Ramos (cell line): Measurements from ENCODE around the gene GALNT18.

Experiments
- in situ Hi-C: fragments of 300-500 bp; cut with MboI; formaldehyde crosslinking; loops from one replicate; pipeline ENCODE4 v1.14.3; 2022; ENCODE audit warnings: low sequenced_read_pairs; ENCODE audit not compliant: unreplicated experiment

Gene GALNT18

DNA sequence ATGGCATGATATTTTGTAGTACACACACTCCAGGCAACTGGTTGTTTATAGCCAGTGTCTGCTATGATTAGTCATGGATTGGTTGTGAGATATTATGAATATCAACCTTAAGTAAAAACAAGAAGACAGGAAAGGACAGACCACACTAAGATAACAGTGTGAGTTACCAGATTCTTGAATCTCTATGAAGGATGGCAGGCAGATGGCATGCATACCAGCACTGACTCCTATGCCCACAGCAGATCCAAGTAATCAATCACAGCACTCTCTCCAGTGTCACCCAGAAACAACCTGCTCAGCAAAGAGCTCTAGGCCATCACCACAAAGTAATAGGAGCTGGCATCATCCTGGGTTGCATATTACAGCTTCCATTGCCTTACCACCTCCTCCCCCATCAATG lies 116.6 kb downstream of the GALNT18 start:
- in situ Hi-C loops: no loop called here

DNA sequence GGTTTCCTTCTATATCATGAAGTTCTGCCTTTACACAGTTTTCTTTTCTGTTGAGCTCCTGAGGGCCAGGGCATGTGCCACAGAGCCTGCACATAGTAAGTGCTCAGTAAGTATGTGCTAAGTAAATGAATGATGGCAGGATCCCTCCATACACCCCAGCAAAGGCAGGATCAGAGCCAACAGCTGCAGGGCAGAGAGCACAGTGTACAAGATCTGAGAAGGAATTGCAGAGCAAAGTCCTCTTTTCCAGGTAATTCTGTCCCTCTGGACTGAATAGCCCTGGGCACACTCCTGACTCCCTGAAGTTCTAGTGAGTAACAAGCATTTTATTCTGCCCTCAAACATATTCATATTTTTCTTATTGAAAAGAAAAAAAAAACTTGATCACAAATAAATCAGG lies 117.7 kb downstream of the GALNT18 start:
- in situ Hi-C loops: no loop called here

DNA sequence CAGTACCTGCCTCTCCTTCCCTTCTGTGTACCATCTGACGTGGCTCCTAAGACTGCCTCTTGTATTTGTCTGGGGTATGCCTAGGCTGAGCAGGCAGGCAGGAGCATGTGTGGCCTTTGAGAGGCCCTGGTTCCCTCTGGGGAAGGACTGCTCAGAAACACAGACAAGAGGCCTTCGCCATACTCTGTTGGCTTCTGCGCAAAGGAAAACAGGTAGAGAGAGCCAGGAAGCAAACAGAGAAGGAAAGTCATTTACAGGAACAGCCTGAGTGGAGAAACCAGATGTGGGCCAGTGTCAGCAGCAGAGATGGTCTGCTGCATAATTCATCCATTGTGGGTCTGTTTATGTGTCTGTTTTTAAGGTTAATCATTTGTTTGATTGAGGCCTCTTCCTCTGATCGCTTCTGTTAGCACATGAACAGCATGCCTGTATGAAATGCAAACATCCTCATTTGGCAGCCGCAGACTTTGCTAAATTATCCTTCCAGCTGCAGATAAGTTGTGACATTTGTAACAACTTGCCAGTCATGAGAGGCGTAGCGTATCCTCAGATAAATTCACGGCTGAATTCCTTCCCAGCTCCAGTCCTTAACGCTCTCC lies 119.4 kb downstream of the GALNT18 start:
- in situ Hi-C loops: no loop called here

DNA sequence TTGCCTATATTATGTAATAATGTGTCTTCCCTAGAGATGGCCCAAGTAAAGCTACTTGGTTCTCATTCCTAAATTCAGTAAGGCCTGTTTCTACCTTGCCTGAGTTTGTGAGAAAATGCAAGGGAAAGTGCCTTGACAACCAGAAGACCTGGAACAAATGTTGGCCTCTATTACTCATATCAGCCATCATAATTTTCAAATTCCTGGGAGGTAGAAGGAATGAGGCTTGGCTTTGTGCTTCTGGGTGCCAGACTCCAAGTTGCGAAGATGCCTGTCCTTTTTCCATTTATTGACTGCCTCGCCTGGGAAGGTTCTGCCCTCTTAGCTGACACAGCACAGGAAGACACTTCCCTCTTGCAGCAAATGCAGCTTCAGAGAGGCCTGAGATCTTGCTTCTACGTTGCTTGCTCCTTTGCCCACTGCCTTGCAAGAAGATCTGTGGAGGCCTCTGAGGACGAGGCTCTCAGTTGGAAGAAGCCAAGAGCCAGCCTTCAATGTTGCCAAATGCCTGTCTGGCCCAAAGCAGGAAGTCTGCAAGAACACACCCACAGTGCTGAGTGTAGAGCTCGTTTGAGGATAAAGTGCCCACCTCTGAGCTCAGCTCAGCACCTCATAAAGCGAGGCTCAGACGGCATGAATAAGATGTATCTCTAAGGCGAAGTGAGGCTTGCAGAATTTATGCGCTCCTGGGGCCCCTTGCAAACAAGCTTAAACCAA lies 120.1 kb downstream of the GALNT18 start:
- in situ Hi-C loops: no loop called here

DNA sequence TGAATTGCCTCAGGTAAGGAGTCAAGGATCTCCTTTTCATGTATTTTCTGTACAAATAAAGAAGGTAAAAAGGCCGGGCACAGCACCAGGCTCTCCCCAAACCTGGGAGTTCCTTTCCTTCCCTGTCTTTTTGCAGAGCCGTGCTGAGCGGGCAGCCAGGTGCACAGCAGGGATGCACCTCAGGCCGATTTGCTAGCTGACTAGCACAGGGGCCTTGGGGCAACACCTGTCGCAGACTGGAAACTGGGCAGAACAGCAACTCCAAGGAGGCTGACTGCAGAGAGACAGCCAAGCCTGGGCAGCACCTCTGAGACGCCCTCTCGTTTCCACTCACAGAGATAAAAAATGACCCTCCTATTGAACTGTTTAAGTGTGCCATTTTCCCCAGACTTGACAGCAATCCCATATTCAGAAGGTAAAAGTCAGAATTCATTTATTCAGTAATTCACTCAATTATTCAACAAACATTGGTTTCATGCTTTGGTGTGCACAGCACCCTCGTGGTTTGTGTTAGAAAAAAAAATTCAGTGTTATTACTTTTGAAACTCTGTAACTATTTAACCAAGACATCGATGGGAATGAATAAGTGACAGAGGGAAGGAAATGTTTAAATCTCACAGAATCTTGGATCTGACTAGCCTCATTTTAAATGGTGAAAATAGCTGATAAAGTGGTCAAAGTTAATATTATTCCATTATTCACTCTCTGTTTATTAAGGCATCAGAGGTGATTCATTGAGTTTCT lies 120.9 kb downstream of the GALNT18 start:
- in situ Hi-C loops: no loop called here

DNA sequence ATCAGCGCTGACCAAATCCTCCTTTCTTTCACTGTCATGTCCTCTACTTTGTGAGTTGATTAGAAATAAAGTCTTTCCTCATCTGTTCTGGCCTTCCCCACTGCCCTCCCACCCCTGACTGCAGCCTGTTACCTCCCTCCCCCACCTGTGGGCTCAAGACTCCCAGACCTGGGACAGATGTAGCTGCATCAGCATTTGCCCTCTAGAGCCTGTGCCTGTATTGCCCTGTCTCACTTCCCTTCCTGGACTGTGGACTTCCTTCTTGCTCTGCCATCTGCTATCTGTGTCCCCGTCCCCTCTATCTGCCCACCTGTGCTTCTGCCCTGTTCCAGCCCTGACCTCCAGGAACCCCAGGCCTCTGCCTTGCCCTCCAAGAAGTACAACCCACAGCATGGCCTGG lies 122.5 kb downstream of the GALNT18 start:
- in situ Hi-C loops: no loop called here

DNA sequence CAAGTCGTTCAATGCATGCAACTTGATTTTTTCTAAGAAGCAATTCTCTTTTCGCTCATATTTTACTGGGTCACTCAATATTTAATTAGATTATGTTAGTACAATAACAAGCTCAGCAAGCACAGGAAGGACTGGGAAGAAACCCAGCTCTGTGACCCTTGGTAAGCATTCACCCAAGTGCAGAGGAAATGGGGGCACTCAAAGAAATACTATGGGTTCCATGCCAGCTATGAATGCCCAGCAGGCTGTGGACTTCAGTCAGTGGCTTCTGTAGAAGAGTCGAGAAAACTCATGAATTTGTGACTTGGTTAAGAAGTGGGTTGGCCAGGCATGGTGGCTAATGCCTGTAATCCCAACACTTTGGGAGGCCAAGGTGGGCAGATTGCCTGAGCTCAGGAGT lies 123.6 kb downstream of the GALNT18 start:
- in situ Hi-C loops: no loop called here

DNA sequence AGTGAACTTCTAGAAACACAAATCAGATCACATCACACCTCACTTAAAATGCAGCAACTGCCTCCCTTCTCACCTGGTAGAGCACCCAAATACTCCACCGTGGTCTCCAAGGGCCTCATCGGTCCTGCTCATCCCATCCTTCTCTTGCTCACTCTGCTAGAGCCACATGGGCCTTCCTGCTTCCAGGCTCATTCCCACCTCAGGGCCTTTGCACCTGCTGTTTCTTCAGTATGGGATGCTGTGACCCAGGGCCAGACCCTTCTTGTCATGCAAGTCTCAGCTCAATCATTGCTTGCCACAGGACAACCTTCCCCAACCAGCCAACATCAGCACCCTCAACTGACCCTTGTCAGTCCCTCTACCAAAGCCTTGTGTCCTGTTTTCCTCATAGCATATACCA lies 124.9 kb downstream of the GALNT18 start:
- in situ Hi-C loops: no loop called here

DNA sequence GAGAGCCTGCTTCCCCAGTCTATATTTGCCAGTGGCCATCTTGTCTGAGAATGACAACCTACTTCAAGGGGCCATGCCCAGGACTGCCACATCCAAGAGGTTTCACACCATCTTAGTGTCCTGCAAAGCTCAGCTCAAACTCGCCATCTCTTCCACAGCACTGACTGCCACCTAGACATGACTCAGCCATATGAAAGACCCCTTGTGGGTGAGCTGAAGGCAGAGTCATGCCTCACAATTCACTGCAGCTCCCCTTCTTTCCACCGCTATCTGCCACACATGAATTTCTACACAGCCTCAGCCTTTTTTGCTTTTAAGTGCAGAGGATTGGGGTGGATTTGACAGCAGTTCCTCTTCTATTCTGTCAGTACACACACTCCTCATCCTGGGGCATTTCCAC lies 127.5 kb downstream of the GALNT18 start:
- in situ Hi-C loops: no loop called here

DNA sequence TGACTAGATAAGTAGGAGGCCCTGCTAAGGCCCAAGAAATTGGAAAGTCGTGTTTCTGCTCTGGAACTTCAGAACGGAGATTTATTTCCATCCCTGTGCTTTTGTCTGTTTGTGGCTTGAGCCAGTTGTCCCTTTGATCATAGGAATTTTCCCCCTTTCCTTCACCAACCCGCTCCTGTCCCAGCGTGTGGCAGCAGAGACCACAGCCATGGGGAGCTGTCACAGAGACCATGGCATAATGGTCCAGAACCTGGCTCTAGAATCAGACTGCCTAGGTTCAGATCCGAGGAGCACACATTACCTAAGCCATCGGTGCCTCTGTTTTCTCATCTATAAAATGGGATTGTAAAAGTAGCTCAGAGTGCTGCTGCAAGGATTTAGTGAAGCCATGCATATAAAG lies 128.1 kb downstream of the GALNT18 start:
- in situ Hi-C loops: no loop called here

DNA sequence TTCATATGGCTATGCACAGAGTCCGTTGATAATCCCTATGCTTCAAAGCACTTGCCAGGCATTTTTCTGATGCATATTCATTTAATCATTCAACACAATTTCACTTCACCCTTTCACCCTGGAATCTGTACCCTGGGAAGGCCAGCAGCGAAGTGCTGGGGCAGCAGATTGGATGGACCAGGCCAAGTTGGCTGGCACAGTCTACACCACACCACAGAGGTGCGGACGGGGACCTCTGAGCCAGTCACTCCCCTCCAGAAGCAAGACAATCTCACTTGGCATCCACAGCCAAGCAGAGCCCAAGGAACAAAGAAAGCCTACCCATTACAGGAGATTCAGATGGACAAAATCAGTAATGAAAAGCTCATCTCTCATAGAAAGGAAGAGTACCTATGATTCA lies 130.2 kb downstream of the GALNT18 start:
- in situ Hi-C loops: no loop called here

DNA sequence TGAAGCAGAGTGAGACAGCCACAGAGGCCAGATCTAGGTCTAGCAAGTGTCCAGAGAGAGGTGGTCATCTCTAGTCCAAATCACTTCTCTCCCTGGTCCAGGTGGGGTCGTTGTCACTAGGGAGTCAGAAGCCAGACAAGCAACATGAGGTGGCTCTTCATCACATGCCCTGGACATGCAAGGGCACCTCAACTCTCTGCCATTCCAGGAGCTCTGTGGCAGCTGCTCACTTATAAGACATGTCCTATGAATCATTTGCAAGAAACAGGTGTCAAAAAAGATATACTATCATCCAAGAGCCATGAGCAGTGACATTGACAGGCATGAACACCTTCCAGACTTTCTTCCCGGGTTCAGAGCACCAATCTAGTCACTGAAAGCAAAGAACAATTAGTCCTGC lies 130.8 kb downstream of the GALNT18 start:
- in situ Hi-C loops: no loop called here

DNA sequence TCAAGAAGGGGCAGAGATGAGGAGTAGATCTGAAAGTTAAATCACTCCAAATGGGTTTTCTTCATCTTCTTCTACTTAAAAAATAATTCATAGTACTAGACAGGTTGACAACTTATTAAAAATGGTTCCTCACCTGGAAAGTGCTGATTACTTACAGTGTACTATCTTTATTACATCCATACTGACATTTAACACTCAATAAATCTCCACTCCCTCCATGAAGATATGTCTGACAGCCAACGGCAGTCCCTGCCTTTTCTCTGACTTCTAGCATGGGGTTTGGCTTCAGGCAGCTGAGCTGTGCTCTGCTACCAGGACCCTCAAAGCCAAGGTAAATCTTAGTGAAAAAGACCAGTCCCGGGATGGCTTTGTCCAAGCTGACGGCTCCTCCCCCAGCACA lies 135.4 kb downstream of the GALNT18 start:
- in situ Hi-C loops: no loop called here

DNA sequence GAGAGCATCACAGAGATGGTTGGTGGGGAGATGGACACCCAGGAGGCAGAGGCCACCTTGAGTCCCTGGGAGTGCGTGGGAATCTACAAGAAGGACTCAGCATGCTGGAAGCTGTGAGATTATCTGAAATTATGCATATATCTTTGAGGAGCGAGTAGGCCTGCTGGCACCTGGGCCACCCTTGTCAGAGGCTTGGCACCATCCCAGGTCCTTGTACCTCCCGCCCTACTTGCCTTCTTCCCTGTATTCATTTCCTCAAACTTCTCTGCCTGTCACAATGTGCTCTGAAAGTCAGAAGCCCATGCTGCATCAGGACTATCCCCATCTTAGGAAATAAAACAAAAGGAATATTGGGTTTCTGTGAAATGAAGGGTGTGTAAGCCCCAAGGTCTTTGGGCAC lies 135.8 kb downstream of the GALNT18 start:
- in situ Hi-C loops: no loop called here

DNA sequence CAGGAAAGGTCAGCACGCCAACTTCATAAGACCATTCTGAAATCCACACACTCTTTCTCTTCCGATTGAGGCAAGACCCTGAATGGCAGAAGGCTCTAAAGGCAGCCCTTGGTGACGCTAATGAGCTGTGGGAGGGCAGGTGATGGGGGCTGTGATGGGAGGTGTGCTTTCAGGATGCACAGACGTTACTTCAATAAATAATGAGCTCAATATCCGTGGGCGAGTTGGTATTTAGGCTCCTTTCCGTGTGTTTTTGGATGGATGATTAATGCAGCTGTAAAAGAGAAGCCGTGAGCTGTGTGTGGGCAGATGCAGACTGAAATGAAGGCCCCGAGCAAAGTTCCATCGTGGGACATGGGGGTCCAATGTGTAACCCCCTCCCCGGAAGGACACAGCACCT lies 138.2 kb downstream of the GALNT18 start:
- in situ Hi-C loops: no loop called here

DNA sequence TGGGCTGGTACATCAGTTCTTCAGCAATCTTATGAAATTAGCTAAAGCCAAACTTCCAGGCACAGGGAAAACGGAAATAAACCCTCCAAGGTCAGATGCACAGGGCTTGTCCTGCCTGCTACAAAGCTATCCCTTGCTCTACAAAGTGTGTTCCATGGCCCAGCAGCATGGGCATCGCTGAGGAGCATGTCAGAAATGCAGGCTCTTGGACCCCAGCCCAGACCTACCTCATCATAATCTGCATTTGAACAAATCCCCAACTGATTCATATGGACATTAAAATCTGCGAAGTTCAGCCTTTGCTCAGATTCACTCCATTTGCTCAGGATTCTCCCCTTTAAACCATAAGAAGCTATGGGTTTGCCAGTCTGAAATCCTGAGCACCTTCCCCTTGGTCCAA lies 139.1 kb downstream of the GALNT18 start:
- in situ Hi-C loops: no loop called here

DNA sequence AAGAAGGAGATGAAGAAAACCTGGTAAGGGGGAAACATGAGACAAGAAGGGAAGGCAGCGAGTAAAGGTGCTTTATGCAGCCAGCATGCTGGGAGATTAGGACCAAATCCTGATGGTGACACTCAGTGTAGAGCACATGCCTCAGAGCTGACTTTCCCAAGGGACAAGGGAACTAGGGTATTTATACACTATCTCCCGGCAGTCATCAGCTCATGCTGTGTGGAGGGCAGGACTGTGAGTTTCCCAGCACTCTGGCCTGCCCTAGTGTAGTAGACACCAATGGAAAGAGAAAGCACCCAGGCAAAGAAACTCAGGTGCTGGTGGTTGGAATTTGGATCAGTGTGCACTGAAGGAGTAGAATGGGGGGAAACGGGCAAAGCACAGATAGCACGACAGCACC lies 140.4 kb downstream of the GALNT18 start:
- in situ Hi-C loops: no loop called here

DNA sequence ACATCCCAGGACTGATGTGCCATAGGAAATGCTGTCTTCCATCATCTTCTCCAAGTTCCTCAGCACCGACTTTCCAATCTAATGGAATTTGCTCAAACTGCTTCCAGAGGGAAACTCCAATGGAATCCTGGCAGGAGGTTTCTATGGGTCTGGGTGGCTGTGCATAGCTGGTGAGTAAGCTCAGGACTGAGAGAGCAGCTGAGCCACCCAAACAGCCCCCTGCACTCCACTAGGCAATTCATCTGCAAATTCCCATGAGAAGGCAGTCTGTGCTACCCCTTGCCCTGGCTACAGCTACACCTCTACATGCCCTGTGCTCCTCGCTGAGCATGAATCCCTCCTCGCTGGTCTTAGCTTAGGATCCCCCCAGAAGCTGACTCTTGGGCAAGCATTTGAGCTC lies 140.8 kb downstream of the GALNT18 start:
- in situ Hi-C loops: no loop called here

DNA sequence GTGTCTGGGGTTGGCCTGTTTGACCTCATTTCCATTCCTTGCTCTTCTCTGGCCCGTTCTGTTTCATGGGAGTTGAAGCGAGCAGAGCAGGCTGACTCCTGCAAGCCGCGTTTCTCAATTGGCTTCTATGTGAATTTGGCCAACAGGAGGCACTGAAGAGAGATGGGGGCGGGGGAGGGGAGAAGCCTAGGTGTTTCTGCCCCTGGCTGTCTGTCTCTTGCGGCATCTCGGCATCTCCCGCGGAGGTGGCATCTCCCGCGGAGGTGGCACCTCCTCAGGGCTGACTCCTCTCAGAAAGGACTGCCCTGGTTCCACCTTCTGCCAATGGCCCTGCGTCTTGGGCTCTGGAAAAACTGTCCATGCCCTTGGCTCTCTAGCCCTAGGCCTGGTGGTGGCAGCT lies 143.1 kb downstream of the GALNT18 start:
- in situ Hi-C loops: no loop called here

DNA sequence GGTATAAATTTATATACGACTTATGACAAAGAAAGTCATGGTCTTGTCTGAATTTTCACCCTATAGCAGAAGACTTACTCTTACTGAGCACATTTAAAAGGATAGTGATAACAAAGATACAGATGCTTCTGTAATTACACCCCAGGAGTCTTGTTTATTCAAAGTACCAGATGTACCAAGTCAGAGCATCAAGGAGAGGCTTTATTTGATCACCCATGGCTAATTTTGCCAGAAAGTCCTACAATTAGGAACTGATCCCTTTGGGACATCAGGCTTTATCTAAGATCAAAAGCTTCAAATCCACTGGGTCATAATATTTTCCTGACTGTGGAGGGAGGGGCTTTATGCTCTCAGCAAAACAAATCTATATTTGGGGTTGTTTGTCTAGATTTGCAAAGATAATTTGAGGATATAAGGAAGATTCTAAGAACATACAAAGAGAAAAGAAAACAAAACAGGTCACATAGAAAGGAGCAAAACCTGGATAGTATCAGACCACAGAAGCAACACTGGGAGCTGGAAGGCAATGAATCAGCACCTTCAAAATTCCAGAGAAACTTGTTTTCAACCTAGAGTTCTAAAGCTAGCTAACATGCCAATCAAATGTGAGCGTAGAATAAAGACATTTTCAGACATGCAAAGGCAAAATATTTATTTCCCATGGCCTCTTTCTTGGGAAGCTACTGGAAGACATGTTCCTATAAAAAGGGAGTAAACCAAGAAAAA lies 143.9 kb downstream of the GALNT18 start:
- in situ Hi-C loops: no loop called here
